H9 (cell line): Measurements from ENCODE around the gene CNGB1. TPM values are rescaled to one million over a fixed set of nuclear protein-coding genes. Genes with fewer than 3 reads are reported as not detected.
A peak's percentile ranks its signal among the peaks of the same experiment; 100 is the strongest.

Experiments
- DNase-seq: peaks from one replicate; pipeline ENCODE4 v3.0.0-alpha.2; 2017
- H2AFZ ChIP-seq: one replicate; pipeline ENCODE4 v1.6.1; 2013; ENCODE audit warnings: mild to moderate bottlenecking, low read length, control low read depth, moderate library complexity
- H2AK5ac ChIP-seq: 2 replicates; pipeline ENCODE4 v1.6.1; 2013; ENCODE audit warnings: low read length, control low read depth, mixed read lengths; ENCODE audit not compliant: insufficient read length
- H2BK120ac ChIP-seq: one replicate; pipeline ENCODE4 v1.6.1; 2013; ENCODE audit warnings: low read depth, mild to moderate bottlenecking, low read length, control low read depth, inconsistent platforms; ENCODE audit not compliant: poor library complexity, severe bottlenecking
- H2BK12ac ChIP-seq: 2 replicates; pipeline ENCODE4 v1.6.1; 2013; ENCODE audit warnings: low read length, control low read depth, mixed read lengths, low read depth; ENCODE audit not compliant: insufficient read length
- H2BK15ac ChIP-seq: 2 replicates; pipeline ENCODE4 v1.6.1; 2013; ENCODE audit warnings: low read depth, low read length, control low read depth
- H2BK20ac ChIP-seq: one replicate; pipeline ENCODE4 v1.6.1; 2013; ENCODE audit warnings: low read depth, mild to moderate bottlenecking, low read length, control low read depth, inconsistent platforms; ENCODE audit not compliant: poor library complexity, severe bottlenecking
- H2BK5ac ChIP-seq: 2 replicates; pipeline ENCODE4 v1.6.1; 2013; ENCODE audit warnings: low read length, control low read depth, mixed read lengths; ENCODE audit not compliant: insufficient read length
- H3K14ac ChIP-seq: 2 replicates; pipeline ENCODE4 v1.6.1; 2013; ENCODE audit warnings: low read length, control low read depth; ENCODE audit not compliant: insufficient read depth
- H3K18ac ChIP-seq: 2 replicates; pipeline ENCODE4 v1.6.1; 2013; ENCODE audit warnings: low read depth, mild to moderate bottlenecking, mixed read lengths, low read length, control low read depth; ENCODE audit not compliant: insufficient read length
- H3K23ac ChIP-seq: 2 replicates; pipeline ENCODE4 v1.6.1; 2013; ENCODE audit warnings: low read length, control low read depth, mixed read lengths, low read depth; ENCODE audit not compliant: insufficient read length
- H3K23me2 ChIP-seq: 2 replicates; pipeline ENCODE4 v1.6.1; 2013; ENCODE audit warnings: low read depth, mild to moderate bottlenecking, mixed read lengths, low read length, control low read depth; ENCODE audit not compliant: insufficient read length, poor library complexity, severe bottlenecking
- H3K27ac ChIP-seq: 2 replicates; pipeline ENCODE4 v1.5.1; 2013; ENCODE audit warnings: low read length, control low read depth, mixed read lengths, low read depth; ENCODE audit not compliant: insufficient read length
- H3K27me3 ChIP-seq: 2 replicates; pipeline ENCODE4 v1.6.1; 2013; ENCODE audit warnings: low read length, control low read depth, inconsistent platforms; ENCODE audit not compliant: insufficient read depth
- H3K4ac ChIP-seq: 2 replicates; pipeline ENCODE4 v1.6.1; 2013; ENCODE audit warnings: low read depth, mild to moderate bottlenecking, control low read depth, inconsistent platforms, low read length, moderate library complexity
- H3K4me1 ChIP-seq: 2 replicates; pipeline ENCODE4 v1.6.1; 2013; ENCODE audit warnings: low read length, control low read depth, inconsistent platforms; ENCODE audit not compliant: insufficient read depth
- H3K4me2 ChIP-seq: 2 replicates; pipeline ENCODE4 v1.6.1; 2013; ENCODE audit warnings: low read length, control low read depth, mixed read lengths; ENCODE audit not compliant: insufficient read length, insufficient read depth
- H3K56ac ChIP-seq: 2 replicates; pipeline ENCODE4 v1.6.1; 2013; ENCODE audit warnings: low read depth, mild to moderate bottlenecking, mixed read lengths, low read length, control low read depth; ENCODE audit not compliant: insufficient read length
- H3K79me1 ChIP-seq: 2 replicates; pipeline ENCODE4 v1.6.1; 2013; ENCODE audit warnings: low read depth, mild to moderate bottlenecking, moderate library complexity, low read length, control low read depth, inconsistent platforms; ENCODE audit not compliant: insufficient read depth, poor library complexity, severe bottlenecking
- H3K79me2 ChIP-seq: 2 replicates; pipeline ENCODE4 v1.6.1; 2013; ENCODE audit warnings: low read length, control low read depth, inconsistent platforms; ENCODE audit not compliant: insufficient read depth
- H3K9ac ChIP-seq: 2 replicates; pipeline ENCODE4 v1.6.1; 2013; ENCODE audit warnings: low read length, control low read depth, mixed read lengths; ENCODE audit not compliant: insufficient read length; ENCODE audit errors: extremely low read depth
- H3K9me3 ChIP-seq: one replicate; pipeline ENCODE4 v1.6.1; 2013; ENCODE audit warnings: low read depth, low read length, inconsistent platforms; ENCODE audit not compliant: control insufficient read depth
- H3T11ph ChIP-seq: one replicate; pipeline ENCODE4 v1.6.1; 2013; ENCODE audit warnings: mild to moderate bottlenecking, low read length, control low read depth, inconsistent platforms
- H4K20me1 ChIP-seq: one replicate; pipeline ENCODE4 v1.6.1; 2013; ENCODE audit not compliant: control insufficient read depth, insufficient read length, insufficient read depth
- H4K5ac ChIP-seq: 2 replicates; pipeline ENCODE4 v1.6.1; 2013; ENCODE audit warnings: low read depth, mild to moderate bottlenecking, mixed read lengths, low read length, control low read depth; ENCODE audit not compliant: insufficient read length
- H4K8ac ChIP-seq: replicated peaks from 2 replicates; pipeline ENCODE4 v1.6.1; 2013; ENCODE audit warnings: low read length, control low read depth, mixed read lengths, low read depth; ENCODE audit not compliant: insufficient read length
- H4K91ac ChIP-seq: 2 replicates; pipeline ENCODE4 v1.6.1; 2013; ENCODE audit warnings: low read depth, mild to moderate bottlenecking, moderate library complexity, mixed read lengths, low read length, control low read depth; ENCODE audit not compliant: insufficient read length
- H3K27ac Mint-ChIP-seq, 3 experiments: 2 replicates in 2 of 3; 3 replicates in 1 of 3; pipeline ENCODE4 v1.8.0; 2020 to 2021; ENCODE audit warnings: mixed read lengths in 3 of 3, mild to moderate bottlenecking in 1 of 3, moderate library complexity in 1 of 3
- H3K27me3 Mint-ChIP-seq: 2 replicates; pipeline ENCODE4 v1.8.0; 2021; ENCODE audit warnings: low read depth, mild to moderate bottlenecking, moderate library complexity, mixed read lengths
- H3K36me3 Mint-ChIP-seq, 3 experiments: 2 replicates in 2 of 3; 3 replicates in 1 of 3; pipeline ENCODE4 v1.8.0; 2020 to 2021; ENCODE audit warnings: low read depth in 3 of 3, mixed read lengths in 3 of 3; ENCODE audit not compliant: insufficient read depth in 1 of 3
- H3K4me1 Mint-ChIP-seq, 2 experiments: 2 replicates each; pipeline ENCODE4 v1.8.0; 2020; ENCODE audit warnings: mixed read lengths in 2 of 2
- H3K4me3 Mint-ChIP-seq, 2 experiments: 2 replicates in 1 of 2; 3 replicates in 1 of 2; pipeline ENCODE4 v1.8.0; 2020 to 2021; ENCODE audit warnings: mild to moderate bottlenecking in 2 of 2, mixed read lengths in 2 of 2, moderate library complexity in 1 of 2
- H3K9me3 Mint-ChIP-seq, 2 experiments: 2 replicates in 1 of 2; 3 replicates in 1 of 2; pipeline ENCODE4 v1.8.0; 2020; ENCODE audit warnings: mild to moderate bottlenecking in 2 of 2, mixed read lengths in 2 of 2, moderate library complexity in 1 of 2
- CTCF ChIP-seq: fragments of 200-600 bp; sonication (generic); conservative IDR thresholded peaks from 3 replicates; pipeline ENCODE4 v1.8.0; 2021; ENCODE audit warnings: antibody characterized with exemption, mild to moderate bottlenecking
- WGBS: extraction: QIAGEN DNeasy Blood & Tissue Kit; methylation state at CpG from one replicate; pipeline ENCODE4 v1.1.7; 2013; ENCODE audit warnings: missing lambda C conversion rate, low lambda C conversion rate, mixed read lengths; ENCODE audit not compliant: insufficient read length; ENCODE audit errors: extremely low coverage; 5-methylcytosine and 5-hydroxymethylcytosine counted together
- total RNA-seq: library from RNA; stranded (reverse); gene quantifications from 2 replicates; pipeline ENCODE4 v1.2.1, GENCODE V29; 2021

CNGB1 gene
- total RNA-seq, 1 experiment from 2014 or later: not detected

- Histone ChIP-seq H3K56ac (no peak overlapping the region), H3K23ac (no peak overlapping the region), H2AK5ac (no peak overlapping the region), H4K5ac (no peak overlapping the region), H3K23me2 (no peaks in the 10 kb centered on the region), H2AFZ (peak overlapping the region; percentile 85), H3K79me2 (no peaks in the 10 kb centered on the region), H3K4me2 (no peak overlapping the region), H3T11ph (no peak overlapping the region), H4K20me1 (no peaks in the 10 kb centered on the region), H3K27me3 (no peaks in the 10 kb centered on the region), H2BK120ac (no peak overlapping the region), H2BK12ac (no peak overlapping the region), H4K91ac (no peak overlapping the region), H3K9ac (no peak overlapping the region), H3K14ac (no peak overlapping the region), H3K9me3 (no peaks in the 10 kb centered on the region), H3K79me1 (no peaks in the 10 kb centered on the region), H2BK5ac (no peak overlapping the region), H2BK20ac (no peak overlapping the region), H4K8ac (no peak overlapping the region), H3K27ac (no peak overlapping the region), H3K18ac (no peak overlapping the region), H2BK15ac (no peak overlapping the region), H3K4me1 (no peaks in the 10 kb centered on the region), H3K4ac (no peak overlapping the region)
- no peak for TF ChIP-seq CTCF
- Mint-ChIP-seq H3K27me3 (no peaks in the 10 kb centered on the region; the same call in 1 of the 2 replicates), H3K4me1 (peaks cover 27 to 31% of the 10 kb centered on the region in 2 experiments), H3K36me3 (no peaks in the 10 kb centered on the region), H3K9me3 (no peaks in the 10 kb centered on the region), H3K4me3 (no peak overlapping the region), H3K27ac (peak overlapping the region in 1 of 3 experiments; percentile 52; a peak in 2 of 7 replicates)
- no CpG with 5 or more reads among the region's 5 CpGs for WGBS
- no peak for DNase-seq
Observed at GRCh38 chr16:57834936-57835335, 136.0 kb downstream of the CNGB1 start.

Other genes starting within 250 kb of the CNGB1 start
- gene KATNB1, start 235.4 kb downstream of the CNGB1 start, total RNA-seq: 25.7 and 29.9 TPM in 2 replicates
- 3.5 and 5.0 TPM in 2 replicates for gene KIFC3, start 168.6 kb downstream of the CNGB1 start, total RNA-seq
- 5.6 and 6.6 TPM in 2 replicates for gene ZNF319, start 29.5 kb upstream of the CNGB1 start, total RNA-seq
- 65.0 and 65.6 TPM in 2 replicates for gene USB1, start 30.3 kb upstream of the CNGB1 start, total RNA-seq
- gene MMP15, start 54.6 kb upstream of the CNGB1 start, total RNA-seq: 32.9 and 33.6 TPM in 2 replicates
- gene CFAP20, start 158.3 kb upstream of the CNGB1 start, total RNA-seq: 60.4 and 61.8 TPM in 2 replicates
- 134 and 135 TPM in 2 replicates for gene CSNK2A2, start 227.0 kb upstream of the CNGB1 start, total RNA-seq